ENCODE measurements around the gene AP1S1. TPM values are rescaled to one million over a fixed set of nuclear protein-coding genes. Genes with fewer than 3 reads are reported as not detected.

AP1S1 gene
- total RNA-seq, 1 experiment from 2014 or later: 72.5 TPM

GRCh38 chr7:101163279-101164070 is 9.2 kb downstream of the AP1S1 start:
- CTCF ChIA-PET: interaction anchor here (1.1 kb wide), 1 partner anchor 19 kb away, joined by 7 read pairs; no protein-coding TSS in a partner anchor
- peak; percentile 66 for DNase-seq (ENCODE audit: unreplicated experiment)
- intact Hi-C loops (cut with micrococcal nuclease): no loop called here
- peak overlapping the region; percentile 67 for H3K27ac Mint-ChIP-seq (ENCODE audit: low read depth, unreplicated experiment)
- H3K9me3 Mint-ChIP-seq (ENCODE audit: unreplicated experiment): no peaks in the 10 kb centered on the region
- H3K4me1 Mint-ChIP-seq (ENCODE audit: insufficient read depth, unreplicated experiment): peaks cover 40% of the 10 kb centered on the region
- TF ChIP-seq, protein P1, sequence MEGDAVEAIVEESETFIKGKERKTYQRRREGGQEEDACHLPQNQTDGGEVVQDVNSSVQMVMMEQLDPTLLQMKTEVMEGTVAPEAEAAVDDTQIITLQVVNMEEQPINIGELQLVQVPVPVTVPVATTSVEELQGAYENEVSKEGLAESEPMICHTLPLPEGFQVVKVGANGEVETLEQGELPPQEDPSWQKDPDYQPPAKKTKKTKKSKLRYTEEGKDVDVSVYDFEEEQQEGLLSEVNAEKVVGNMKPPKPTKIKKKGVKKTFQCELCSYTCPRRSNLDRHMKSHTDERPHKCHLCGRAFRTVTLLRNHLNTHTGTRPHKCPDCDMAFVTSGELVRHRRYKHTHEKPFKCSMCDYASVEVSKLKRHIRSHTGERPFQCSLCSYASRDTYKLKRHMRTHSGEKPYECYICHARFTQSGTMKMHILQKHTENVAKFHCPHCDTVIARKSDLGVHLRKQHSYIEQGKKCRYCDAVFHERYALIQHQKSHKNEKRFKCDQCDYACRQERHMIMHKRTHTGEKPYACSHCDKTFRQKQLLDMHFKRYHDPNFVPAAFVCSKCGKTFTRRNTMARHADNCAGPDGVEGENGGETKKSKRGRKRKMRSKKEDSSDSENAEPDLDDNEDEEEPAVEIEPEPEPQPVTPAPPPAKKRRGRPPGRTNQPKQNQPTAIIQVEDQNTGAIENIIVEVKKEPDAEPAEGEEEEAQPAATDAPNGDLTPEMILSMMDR (IDR thresholded peaks at IDR 0.05; ENCODE audit: unreplicated experiment): no peak
- no TSS peak for BruUV-seq (replicated peaks)
- POLR2A ChIA-PET: interaction anchor here (1.2 to 2.6 kb wide), 5 partner anchors 8 to 78 kb away, joined by 3 to 28 read pairs (median 3); partner anchors contain the start of genes AP1S1 and TRIM56
- H3K27me3 Mint-ChIP-seq (ENCODE audit: insufficient read depth, unreplicated experiment): peaks cover 34% of the 10 kb centered on the region
- H3K4me3 Mint-ChIP-seq (ENCODE audit: unreplicated experiment): peak overlapping the region; percentile 74
- H3K36me3 Mint-ChIP-seq (ENCODE audit: insufficient read depth, unreplicated experiment): peaks cover 21% of the 10 kb centered on the region

- Mint-ChIP-seq H3K36me3 (ENCODE audit: insufficient read depth, unreplicated experiment) (peaks cover 14% of the 10 kb centered on the region), H3K9me3 (ENCODE audit: unreplicated experiment) (no peaks in the 10 kb centered on the region), H3K27ac (ENCODE audit: low read depth, unreplicated experiment) (no peak overlapping the region), H3K4me3 (ENCODE audit: unreplicated experiment) (peak overlapping the region; percentile 74), H3K4me1 (ENCODE audit: insufficient read depth, unreplicated experiment) (peaks cover 46% of the 10 kb centered on the region), H3K27me3 (ENCODE audit: insufficient read depth, unreplicated experiment) (peaks cover 42% of the 10 kb centered on the region)
- TF ChIP-seq, protein P1 (IDR thresholded peaks at IDR 0.05; ENCODE audit: unreplicated experiment): no peak
- TSS peak; percentile 61 for BruUV-seq (replicated peaks)
- POLR2A ChIA-PET: interaction anchor here (0.6 to 2.6 kb wide), 8 partner anchors 9 to 289 kb away, joined by 3 to 28 read pairs (median 4); partner anchors contain the start of genes AP1S1, SRRT, TRIM56 and UFSP1
- intact Hi-C loops (cut with micrococcal nuclease): no loop called here
- peak; percentile 56 for DNase-seq (ENCODE audit: unreplicated experiment)
- CTCF ChIA-PET: interaction anchor here (0.6 to 1.5 kb wide), 4 partner anchors 10 to 23 kb away, joined by 3 to 7 read pairs (median 4); no protein-coding TSS in a partner anchor
Measured at GRCh38 chr7:101164071-101164840, 10.0 kb downstream of the AP1S1 start.

- peaks cover 4% of the 10 kb centered on the region for H3K36me3 Mint-ChIP-seq (ENCODE audit: insufficient read depth, unreplicated experiment)
- no peak within 1 kb of the TSS for H3K27ac Mint-ChIP-seq (ENCODE audit: low read depth, unreplicated experiment)
- DNase-seq (ENCODE audit: unreplicated experiment): peak; percentile 96
- H3K4me3 Mint-ChIP-seq (ENCODE audit: unreplicated experiment): peak within 1 kb of the TSS; percentile 74
- no TSS peak for BruUV-seq (replicated peaks)
- H3K4me1 Mint-ChIP-seq (ENCODE audit: insufficient read depth, unreplicated experiment): peaks cover 41% of the 10 kb centered on the region
- ChIA-PET POLR2A (interaction anchor here (0.6 to 2.6 kb wide), 13 partner anchors 9 to 623 kb away, joined by 3 to 28 read pairs (median 4); partner anchors contain the start of genes AP1S1, PLOD3, SRRT and TRIM56), CTCF (interaction anchor here (0.6 to 1.5 kb wide), 8 partner anchors 21 to 79 kb away, joined by 3 to 11 read pairs (median 4); no protein-coding TSS in a partner anchor)
- intact Hi-C loops (cut with micrococcal nuclease): no loop called here
- peaks cover 52% of the 10 kb centered on the region for H3K27me3 Mint-ChIP-seq (ENCODE audit: insufficient read depth, unreplicated experiment)
- H3K9me3 Mint-ChIP-seq (ENCODE audit: unreplicated experiment): no peaks in the 10 kb centered on the region
- TF ChIP-seq, protein P1 (IDR thresholded peaks at IDR 0.05; ENCODE audit: unreplicated experiment): no peak
Measured at GRCh38 chr7:101165075-101165957, 11.0 kb downstream of the AP1S1 start, which contains the start of gene VGF. TSS of gene VGF (minus strand) at chr7:101165569. CDS start at chr7:101164843, 726 bp downstream.
